ENCODE results near the gene POU3F3. TPM values are rescaled to one million over a fixed set of nuclear protein-coding genes. Genes with fewer than 3 reads are reported as not detected.
A peak's percentile ranks its signal among the peaks of the same experiment; 100 is the strongest.

The POU3F3 gene
- total RNA-seq, 2 donors from 2014 or later, result not detected

DNA sequence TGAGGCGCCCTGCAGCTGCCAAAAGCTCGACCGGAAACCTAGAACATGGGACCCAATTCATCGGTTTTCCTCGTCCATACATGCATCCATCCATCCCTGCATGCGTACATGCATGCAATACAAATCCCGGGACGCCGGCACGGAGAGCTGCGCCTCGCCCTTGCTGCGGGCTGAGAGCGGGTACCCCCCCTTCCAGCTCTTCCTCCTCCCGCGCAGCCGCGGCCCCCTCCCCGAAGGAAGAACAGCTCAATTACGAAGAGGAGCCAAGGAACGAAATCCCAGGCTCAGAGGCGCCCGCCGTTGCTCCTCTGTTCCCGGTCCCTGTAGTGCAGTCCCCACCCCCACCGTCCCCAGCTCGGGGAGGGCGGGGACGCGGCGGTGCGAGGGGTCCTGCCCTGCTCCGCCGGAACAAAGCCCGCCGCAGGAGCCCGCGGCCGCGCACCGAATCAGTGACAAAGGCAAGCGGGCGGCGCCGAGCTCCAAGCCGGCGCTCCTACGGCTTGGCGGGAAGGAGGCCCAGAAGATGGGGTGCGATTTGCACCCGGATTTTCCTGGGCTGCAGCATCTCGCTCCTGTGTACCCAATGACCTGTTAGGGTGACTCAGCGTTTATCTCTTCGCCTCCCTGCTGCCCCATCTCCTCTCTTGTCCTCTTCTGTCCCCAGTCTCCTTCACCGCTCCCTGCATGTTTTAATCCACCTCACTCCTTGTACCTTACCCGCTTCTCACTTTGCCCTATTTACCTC lies 8.9 kb upstream of the POU3F3 start:
- H3K36me3 Mint-ChIP-seq, result peaks cover 0 to 17% of the 10 kb centered on the region in 2 donors
- H3K9me3 Mint-ChIP-seq, result no peaks in the 10 kb centered on the region
- ATAC-seq (no peak), DNase-seq (ENCODE audit: low spot score in 2 of 2) (no peak)
- no peak overlapping the region for H3K27ac Mint-ChIP-seq

DNA sequence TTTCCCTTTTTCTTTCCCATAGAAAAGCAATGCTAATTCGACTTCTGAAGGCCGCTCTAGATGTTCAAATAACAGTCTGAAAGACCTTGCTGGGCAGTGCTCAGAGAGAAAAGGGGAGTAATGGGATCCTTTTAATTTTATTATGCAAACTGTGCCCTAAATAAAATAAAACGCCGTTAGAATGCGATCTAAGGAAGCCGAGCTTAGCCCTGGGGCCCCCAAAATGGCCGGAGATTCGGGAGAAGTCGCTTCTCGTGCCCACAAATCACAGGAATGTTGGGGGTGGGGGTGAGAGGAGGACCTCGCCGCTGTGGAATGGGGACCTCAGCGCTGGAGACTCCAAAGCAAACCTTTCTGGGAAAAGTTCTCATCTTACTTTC lies 8.4 kb upstream of the POU3F3 start:
- peaks cover 0 to 17% of the 10 kb centered on the region in 2 donors for H3K36me3 Mint-ChIP-seq
- ATAC-seq (no peak), DNase-seq (ENCODE audit: low spot score in 2 of 2) (no peak)
- H3K27ac Mint-ChIP-seq, result no peak overlapping the region
- no peaks in the 10 kb centered on the region for H3K9me3 Mint-ChIP-seq

DNA sequence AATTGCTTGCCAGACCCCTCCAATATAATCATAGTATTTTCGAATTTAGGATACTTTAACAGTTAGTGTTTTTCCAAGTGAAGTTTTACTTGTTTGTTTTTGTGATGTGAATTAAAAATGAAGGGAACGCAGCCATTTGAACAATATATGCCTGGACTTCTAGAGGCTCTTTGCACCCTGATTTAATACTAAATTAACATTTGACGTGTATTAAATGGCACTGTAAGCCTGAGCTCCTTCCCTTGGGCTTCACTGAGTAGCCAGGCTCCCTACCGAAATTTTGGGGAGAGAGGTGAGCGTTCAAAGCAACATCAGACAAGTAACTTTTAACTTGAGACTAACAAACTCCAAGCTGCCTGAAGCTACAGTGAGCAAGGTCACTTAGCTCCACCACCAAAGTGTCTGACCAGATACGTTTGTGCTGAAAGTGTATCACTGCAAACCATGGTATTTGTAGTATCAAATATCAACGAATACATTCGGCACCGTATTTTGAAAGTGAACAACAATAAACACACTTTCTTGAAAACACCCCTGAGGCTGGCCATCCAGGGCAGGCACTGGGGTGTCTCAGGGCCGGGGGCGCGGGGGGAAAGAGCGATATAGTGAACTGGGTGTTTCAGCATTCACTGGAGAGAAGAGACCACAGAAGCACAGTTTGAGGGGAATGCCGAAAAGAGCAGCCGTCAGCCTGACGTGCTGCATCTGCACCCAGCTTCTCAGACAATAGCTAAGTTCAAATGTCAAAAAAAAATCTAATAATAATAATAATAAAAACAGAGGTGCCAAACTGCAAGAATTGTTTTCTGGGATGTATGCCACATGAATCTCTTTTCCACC lies 7.7 kb upstream of the POU3F3 start:
- DNase-seq (ENCODE audit: low spot score in 2 of 2) (no peak), ATAC-seq (no peak)
- Mint-ChIP-seq H3K9me3 (no peaks in the 10 kb centered on the region), H3K27ac (no peak overlapping the region), H3K36me3 (peaks cover 0 to 17% of the 10 kb centered on the region in 2 donors)

DNA sequence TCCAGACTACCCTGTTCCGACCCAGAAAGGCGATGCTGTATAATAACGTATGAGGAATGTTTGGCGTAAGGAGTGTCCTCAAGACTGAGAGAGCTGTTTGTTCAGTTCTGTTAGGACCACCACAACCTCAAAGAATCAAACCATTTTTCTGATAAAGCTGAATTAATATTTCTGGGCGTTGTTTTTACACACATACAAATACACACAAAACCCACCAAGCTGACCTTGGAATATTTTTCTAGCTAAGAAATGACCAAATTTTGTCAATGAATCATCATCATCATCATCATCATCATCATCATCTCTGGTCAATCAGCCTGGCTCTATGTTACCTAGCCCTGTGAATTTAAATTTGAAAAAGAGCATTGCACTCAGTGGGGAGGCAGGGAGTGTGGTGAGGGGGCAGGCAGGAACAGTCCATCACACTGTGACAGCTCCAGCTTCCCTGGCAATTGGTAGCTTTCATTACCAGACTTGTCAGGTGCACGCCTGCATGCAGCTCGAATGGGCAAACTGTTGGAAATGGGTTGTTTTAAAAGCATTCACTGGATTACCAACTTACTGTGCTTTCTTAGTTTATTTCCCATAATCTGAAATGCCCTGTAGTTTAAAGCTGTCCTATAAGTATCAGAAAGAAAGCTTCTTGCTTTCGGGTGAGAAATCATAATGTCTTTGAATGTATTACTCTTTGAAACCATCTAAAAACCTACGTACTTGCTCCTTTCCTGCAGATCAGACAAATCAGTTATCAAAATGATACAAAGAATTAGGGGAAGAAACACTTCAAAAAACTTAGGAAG lies 6.9 kb upstream of the POU3F3 start:
- H3K36me3 Mint-ChIP-seq, result peaks cover 0 to 17% of the 10 kb centered on the region in 2 donors
- no peak overlapping the region for H3K27ac Mint-ChIP-seq
- no peak for DNase-seq (ENCODE audit: low spot score in 2 of 2)
- ATAC-seq, result no peak
- no peaks in the 10 kb centered on the region for H3K9me3 Mint-ChIP-seq

DNA sequence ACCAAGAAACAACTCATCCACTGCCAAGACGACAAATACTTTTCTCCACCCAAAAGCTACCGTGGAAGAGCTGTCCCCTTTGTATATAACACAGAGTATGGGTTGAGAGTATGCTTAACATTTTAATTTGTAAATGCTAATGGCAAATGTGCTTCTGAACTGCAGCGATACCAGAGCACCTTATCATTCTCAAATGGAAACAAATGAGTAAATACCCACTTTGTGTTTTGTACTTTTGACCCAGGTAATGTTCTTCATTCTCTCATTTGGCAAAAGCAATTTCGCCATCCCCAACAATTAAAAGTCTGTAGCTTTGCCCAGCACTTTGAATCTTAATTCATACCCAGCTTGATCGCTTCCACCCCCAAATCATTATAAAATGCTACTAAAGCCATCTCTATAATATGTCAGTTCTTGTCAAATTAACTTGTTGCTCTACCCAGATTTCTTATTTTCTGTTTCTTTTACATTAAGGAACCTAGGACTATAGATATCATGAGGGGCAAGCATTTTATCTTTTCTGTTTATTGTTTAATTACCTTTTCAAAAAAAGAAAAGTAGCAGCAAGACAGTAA lies 6.2 kb upstream of the POU3F3 start:
- Mint-ChIP-seq H3K9me3 (no peaks in the 10 kb centered on the region), H3K27ac (no peak overlapping the region), H3K36me3 (peaks cover 0 to 17% of the 10 kb centered on the region in 2 donors)
- no peak for ATAC-seq
- no peak for DNase-seq (ENCODE audit: low spot score in 2 of 2)

DNA sequence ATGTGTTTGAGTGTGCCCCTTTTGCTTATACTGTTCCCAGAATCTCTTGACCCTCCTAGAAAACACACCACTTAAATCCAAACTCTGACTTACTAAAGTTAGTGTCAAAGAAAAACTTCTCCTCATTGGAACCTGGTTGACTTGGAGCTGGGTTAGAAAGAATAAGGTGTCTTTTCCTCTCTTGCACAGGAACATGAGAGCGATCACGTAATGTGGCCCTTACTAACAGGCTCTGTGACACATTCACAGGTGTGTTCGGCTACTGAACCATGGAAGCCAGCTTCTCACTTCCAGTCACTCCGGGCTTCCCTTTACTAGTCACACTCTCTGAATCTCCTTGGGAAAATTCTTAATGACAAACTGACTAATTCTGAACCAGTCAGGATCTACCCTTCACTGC lies 5.4 kb upstream of the POU3F3 start:
- peaks cover 0 to 23% of the 10 kb centered on the region in 2 donors for H3K36me3 Mint-ChIP-seq
- ATAC-seq, result no peak
- DNase-seq (ENCODE audit: low spot score in 2 of 2), result no peak
- H3K27ac Mint-ChIP-seq, result no peak overlapping the region
- no peaks in the 10 kb centered on the region for H3K9me3 Mint-ChIP-seq

DNA sequence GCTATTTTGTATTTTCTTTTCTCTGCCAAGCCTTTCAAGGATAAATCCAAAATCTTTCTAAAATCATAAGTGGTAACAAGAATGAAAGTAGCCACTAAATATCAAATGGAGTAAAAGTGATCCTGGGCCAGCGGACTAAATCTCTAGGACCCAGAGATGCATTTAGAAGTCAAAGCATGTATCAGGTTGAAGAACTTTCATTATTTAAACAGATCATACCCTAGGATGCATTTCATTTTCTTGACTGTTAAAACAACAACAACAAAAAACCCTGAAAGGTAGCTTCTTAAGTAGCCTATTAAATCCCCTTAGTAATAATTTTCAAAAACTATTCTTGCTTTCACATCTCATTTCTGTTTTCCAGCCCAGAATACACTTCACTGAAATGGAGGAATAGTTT lies 4.8 kb upstream of the POU3F3 start:
- DNase-seq (ENCODE audit: low spot score in 2 of 2), result no peak

DNA sequence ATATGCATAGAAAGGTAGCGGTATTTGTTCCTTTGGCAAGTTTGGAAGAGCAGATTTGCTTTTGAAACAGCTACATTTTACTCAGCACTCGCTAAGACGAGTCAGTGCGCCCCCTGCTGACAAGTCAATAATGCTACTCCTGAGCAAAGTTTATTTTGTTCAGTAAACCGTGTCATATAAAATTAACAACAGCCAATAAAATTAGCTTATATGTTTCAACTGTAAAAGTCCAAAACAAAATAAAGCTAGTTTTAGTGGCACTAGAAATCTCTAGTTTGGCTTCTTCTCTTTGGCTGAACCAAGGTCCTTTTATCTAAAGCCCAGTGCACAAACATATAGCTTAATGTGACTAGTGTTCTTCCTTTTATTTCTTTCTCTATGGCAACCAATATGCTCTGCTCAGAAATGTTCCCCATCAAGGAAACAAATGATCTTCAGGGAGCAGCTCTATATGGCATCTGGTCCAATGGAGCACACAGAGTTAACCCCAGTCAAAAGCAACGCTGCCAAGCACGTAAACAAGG lies 4.2 kb upstream of the POU3F3 start:
- DNase-seq (ENCODE audit: low spot score in 2 of 2), result peak in 1 of 2 donors; percentile 74
- no peaks in the 10 kb centered on the region for H3K9me3 Mint-ChIP-seq

More for the DNA sequence above, 4.8 kb upstream of the POU3F3 start:
- Mint-ChIP-seq H3K9me3 (no peaks in the 10 kb centered on the region), H3K36me3 (peaks cover 3 to 24% of the 10 kb centered on the region in 2 donors), H3K27ac (no peak overlapping the region)
- no peak for ATAC-seq

DNA sequence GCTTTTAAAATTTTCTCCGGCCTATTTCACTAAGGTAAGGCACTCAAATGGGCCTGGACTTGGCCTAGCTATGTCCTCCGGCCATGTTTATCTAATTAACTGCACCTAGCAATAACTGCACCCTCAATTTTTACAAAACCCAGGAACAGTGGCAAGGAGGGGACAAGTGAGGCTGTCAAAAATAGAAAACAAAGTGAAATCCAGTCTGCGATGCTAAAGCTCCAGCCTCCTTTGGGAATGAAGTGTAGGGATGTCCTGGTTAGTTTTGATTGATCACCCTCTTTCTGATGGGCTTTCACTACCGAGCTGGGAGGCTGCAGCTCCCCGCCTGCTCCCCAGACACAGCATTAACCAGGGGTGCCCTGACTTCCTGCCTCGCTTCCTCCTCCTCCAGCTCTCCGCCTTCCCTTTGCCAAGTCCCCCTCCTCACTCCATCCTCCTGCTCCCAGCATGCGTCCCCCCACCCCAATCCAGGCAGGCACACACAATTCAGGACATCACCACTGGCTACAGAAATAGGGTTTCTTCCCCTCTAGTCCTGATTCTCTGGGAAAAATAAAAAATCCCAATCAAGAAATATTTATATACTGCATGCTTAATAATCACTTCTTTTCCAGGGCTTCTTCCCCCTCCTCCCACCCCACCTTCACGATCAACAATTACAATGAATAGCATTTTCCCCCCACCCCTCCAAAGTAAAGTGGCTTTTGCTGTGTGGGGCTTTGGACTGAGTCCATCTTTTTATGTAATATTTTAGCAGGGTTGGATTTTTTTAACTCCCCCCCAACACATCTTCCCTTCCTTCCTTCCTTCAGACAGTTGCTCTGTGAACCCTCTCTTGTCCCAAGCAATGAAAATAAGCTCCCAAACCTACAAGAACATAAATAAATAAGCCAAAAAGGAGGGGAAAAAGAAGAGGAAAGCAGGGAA lies 3.3 kb upstream of the POU3F3 start:
- Mint-ChIP-seq H3K9me3 (no peaks in the 10 kb centered on the region), H3K27ac (no peak overlapping the region), H3K36me3 (peaks cover 10 to 23% of the 10 kb centered on the region in 2 donors)
- no peak for ATAC-seq
- DNase-seq (ENCODE audit: low spot score in 2 of 2), result no peak

More for the DNA sequence above, 4.2 kb upstream of the POU3F3 start:
- Mint-ChIP-seq H3K36me3 (peaks cover 9 to 27% of the 10 kb centered on the region in 2 donors), H3K27ac (no peak overlapping the region)
- peak in 1 of 2 donors; percentile 56 for ATAC-seq

DNA sequence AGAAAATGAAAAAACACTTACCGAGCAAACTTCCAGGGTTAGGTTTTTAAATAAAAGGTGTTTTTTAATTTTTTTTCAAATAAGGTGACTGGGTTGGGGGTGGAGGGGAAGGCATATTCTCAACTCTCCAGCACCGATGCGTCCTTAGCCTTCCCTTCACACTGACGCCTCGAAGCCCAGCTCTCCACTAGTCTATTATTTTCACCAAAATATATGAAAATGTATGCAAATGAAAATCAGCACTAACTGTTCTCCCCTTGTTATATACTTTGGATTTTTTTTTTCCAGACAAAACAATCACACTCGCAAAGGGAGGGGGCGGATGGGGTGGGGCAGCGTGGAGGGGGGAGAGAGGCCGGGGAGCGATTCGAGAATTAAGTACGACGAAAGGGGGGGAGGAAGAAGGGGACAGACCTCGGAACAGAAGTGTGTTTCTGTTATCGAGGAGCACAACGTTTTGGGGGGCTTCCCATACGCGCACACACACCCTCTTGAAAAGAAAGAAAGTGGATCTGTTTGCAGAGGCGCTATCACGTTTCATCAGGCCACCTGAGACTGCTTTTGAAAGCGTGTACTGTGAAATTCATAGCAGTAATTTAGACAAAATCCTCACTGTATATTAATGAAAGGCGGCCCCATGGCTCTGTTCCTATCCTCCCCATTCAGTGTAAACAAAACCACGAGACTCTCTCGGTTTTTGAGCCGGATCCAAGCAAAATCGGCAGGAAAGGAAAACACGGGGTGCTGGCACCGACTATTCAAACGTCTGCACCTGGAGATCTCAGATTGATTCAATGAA lies 2.4 kb upstream of the POU3F3 start:
- Mint-ChIP-seq H3K9me3 (no peaks in the 10 kb centered on the region), H3K27ac (no peak overlapping the region), H3K36me3 (peaks cover 10 to 16% of the 10 kb centered on the region in 2 donors)
- DNase-seq (ENCODE audit: low spot score in 2 of 2), result no peak
- no peak for ATAC-seq

DNA sequence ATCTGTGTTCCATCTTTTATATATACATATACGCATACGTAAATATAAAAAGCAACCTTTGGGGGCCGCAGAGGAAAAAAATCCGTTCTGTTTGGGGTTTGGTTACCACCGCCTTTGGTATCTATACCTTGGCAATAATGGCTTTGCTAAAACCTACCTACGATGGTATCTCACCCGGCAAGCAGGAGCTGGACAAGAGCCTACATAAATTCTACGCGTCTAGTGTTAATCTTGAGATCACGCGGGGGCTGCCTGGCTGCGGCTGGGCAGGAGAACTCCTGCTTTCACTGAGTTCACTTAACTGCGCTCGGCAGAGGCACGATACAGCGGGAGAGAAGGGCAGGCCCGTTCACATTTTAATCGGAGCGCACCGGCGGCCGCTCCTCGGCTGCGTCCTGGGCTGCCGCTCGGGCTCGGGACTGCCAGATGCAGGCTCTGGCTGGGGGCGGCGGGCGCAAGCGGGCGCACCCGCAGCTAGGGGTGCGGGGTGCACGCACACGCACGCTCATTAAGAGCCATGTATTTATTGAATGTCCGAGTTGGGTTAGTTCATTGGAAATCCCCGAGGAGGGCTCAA lies 1.7 kb upstream of the POU3F3 start:
- DNase-seq (ENCODE audit: low spot score in 2 of 2), result no peak
- H3K36me3 Mint-ChIP-seq, result peaks cover 10 to 16% of the 10 kb centered on the region in 2 donors
- no peaks in the 10 kb centered on the region for H3K9me3 Mint-ChIP-seq
- no peak overlapping the region for H3K27ac Mint-ChIP-seq
- ATAC-seq, result peak in 1 of 2 donors; percentile 40

DNA sequence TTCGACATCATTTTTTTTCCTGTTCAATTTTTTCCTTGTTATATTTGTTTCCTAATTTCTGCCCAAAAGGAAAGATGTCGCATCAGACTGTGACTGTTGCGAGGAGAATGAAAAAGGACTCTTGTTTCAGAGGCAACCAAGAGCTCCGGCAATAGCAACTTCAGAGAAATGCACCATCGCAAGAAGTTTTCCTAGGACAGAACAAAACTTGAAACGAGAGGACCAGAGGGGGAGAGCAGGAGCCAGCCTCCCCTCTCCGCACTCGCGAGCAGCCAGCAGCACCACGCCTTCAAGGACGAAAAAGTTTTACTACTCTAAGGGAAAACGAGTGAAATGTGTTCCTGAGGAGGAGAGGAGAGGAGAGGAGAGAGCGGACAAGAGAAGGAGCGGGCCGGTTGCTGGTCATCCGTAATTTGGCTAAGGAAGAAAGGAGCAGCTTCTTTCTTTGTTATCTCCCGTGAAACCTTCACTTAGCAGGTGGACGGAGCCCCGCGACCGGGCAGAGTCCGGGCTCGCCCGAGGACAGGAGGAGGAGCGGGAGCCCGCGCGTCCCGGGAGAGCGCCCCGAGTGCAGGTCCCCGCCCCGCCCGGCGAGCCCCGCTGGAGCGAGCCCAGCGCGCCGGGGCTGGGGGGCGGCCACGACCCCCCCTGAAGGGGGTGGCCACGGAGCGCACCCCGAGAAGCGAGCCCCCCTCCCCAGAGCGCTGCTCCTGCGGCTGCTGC lies 744 bp downstream of the POU3F3 start:
- DNase-seq (ENCODE audit: low spot score in 2 of 2) (no peak), ATAC-seq (no peak)
- Mint-ChIP-seq H3K36me3 (peaks cover 10 to 16% of the 10 kb centered on the region in 2 donors), H3K27ac (peak overlapping the region in 1 of 2 donors; percentile 95), H3K9me3 (no peaks in the 10 kb centered on the region)

DNA sequence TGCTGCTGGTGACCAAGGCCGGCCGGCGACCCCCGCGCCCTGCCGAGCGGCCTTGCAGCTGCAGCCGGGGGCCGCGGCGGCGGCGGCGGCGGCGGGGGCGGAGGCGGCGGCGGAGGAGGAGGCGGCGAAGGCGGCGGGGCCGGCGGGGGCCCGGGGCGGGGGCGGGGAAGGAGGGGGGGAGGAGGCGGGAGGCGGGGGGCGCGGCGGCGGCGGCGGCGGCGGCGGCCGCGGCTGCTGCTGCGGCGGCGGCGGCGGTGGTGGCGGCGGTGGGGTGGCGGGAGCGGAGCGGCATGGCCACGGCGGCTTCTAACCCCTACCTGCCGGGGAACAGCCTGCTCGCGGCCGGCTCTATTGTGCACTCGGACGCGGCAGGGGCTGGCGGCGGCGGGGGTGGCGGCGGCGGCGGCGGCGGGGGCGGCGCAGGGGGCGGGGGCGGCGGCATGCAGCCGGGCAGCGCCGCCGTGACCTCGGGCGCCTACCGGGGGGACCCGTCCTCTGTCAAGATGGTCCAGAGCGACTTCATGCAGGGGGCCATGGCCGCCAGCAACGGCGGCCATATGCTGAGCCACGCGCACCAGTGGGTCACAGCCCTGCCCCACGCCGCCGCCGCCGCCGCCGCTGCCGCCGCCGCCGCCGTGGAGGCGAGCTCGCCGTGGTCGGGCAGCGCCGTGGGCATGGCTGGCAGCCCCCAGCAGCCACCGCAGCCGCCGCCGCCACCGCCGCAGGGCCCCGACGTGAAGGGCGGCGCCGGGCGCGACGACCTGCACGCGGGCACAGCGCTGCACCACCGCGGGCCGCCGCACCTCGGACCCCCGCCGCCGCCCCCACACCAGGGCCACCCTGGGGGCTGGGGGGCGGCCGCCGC lies 1.5 kb downstream of the POU3F3 start:
- Mint-ChIP-seq H3K36me3 (peaks cover 10 to 16% of the 10 kb centered on the region in 2 donors), H3K27ac (no peak overlapping the region), H3K9me3 (no peaks in the 10 kb centered on the region)
- DNase-seq (ENCODE audit: low spot score in 2 of 2) (no peak), ATAC-seq (no peak)
